ENCODE measurements around the gene PLLP. TPM values are rescaled to one million over a fixed set of nuclear protein-coding genes. Genes with fewer than 3 reads are reported as not detected.

The PLLP gene
- total RNA-seq, 1 experiment from 2014 or later, result 3.1 TPM

- no TSS peak for BruUV-seq (replicated peaks)
- TF ChIP-seq TCF7L2 (IDR thresholded peaks at IDR 0.05; ENCODE audit: borderline replicate concordance, extremely low read depth, insufficient read depth, insufficient read length) (no peak), CBX3 (IDR thresholded peaks at IDR 0.05; ENCODE audit: low read depth) (no peak), EZH2 (IDR thresholded peaks at IDR 0.05) (no peak), POLR2A (IDR thresholded peaks at IDR 0.05; ENCODE audit: borderline replicate concordance, extremely low read depth, insufficient read depth, insufficient read length) (no peak), ZNF274 (IDR thresholded peaks at IDR 0.05; ENCODE audit: low read depth, low read length) (no peak), RAD21 (IDR thresholded peaks at IDR 0.05; ENCODE audit: low read depth) (no peak), FOSL1 (IDR thresholded peaks at IDR 0.05; ENCODE audit: low read depth) (no peak), REST (IDR thresholded peaks at IDR 0.05; ENCODE audit: low read depth) (no peak), YY1 (IDR thresholded peaks at IDR 0.05; ENCODE audit: extremely low read depth, insufficient replicate concordance, low read depth, low read length) (no peak), JUND (IDR thresholded peaks at IDR 0.05) (no peak), ATF3 (IDR thresholded peaks at IDR 0.05) (no peak), SRF (IDR thresholded peaks at IDR 0.05; ENCODE audit: low read depth) (no peak), POLR2AphosphoS5 (IDR thresholded peaks at IDR 0.05; ENCODE audit: low read depth, low read length) (no peak)
These were observed 21.5 kb downstream of the PLLP start for GRCh38 chr16:57262841-57263540.

More at GRCh38 chr16:57262841-57263540, 21.5 kb downstream of the PLLP start:
- ChIA-PET POLR2A (no interaction called here), CTCF (no interaction called here), RAD21 (ENCODE audit: low non-redundant PET in 1 of 2, low total read pairs in 2 of 2, uncharacterized antibody in 2 of 2, unreplicated experiment in 2 of 2) (no interaction called here)
- Histone ChIP-seq H3K4me3 (replicated peaks in 1 of 2; ENCODE audit: low read depth in 1 of 2, low read length in 2 of 2) (no peak overlapping the region), H3K9ac (ENCODE audit: low read length) (no peak overlapping the region), H2AFZ (ENCODE audit: low read depth, low read length, poor library complexity, severe bottlenecking) (no peak overlapping the region), H3K27ac (ENCODE audit: low read depth, low read length) (no peak overlapping the region), H3K36me3 (ENCODE audit: control insufficient read depth in 1 of 2, insufficient read depth in 2 of 2, low read length in 2 of 2) (no peaks in the 10 kb centered on the region), H3K79me2 (ENCODE audit: insufficient read depth, low read length) (no peaks in the 10 kb centered on the region), H3K4me1 (ENCODE audit: control insufficient read depth in 1 of 2, insufficient read depth in 2 of 2, low read length in 2 of 2) (peaks cover 0 to 8% of the 10 kb centered on the region in 2 experiments; a peak in 2 of 4 replicates), H3K9me2 (ENCODE audit: insufficient read depth) (no peaks in the 10 kb centered on the region), H3K9me3 (ENCODE audit: control insufficient read depth in 1 of 2, insufficient read depth in 1 of 2, low read depth in 1 of 2, low read length in 2 of 2) (no peaks in the 10 kb centered on the region), H4K20me1 (ENCODE audit: insufficient read depth) (no peaks in the 10 kb centered on the region), H3K27me3 (ENCODE audit: insufficient read depth, low read length) (no peaks in the 10 kb centered on the region), H3K4me2 (ENCODE audit: low read length) (no peak overlapping the region)
- no peak for ATAC-seq
- intact Hi-C loops (cut with micrococcal nuclease), result no loop called here
- no peak for DNase-seq (ENCODE audit: low read depth, low spot score)
